ENCODE data around the gene CACNA1H. TPM values are rescaled to one million over a fixed set of nuclear protein-coding genes. Genes with fewer than 3 reads are reported as not detected.

CACNA1H gene
- total RNA-seq, 6 experiments from 2014 or later, result 0.56 to 14.0 (median 5.0) TPM

DNA sequence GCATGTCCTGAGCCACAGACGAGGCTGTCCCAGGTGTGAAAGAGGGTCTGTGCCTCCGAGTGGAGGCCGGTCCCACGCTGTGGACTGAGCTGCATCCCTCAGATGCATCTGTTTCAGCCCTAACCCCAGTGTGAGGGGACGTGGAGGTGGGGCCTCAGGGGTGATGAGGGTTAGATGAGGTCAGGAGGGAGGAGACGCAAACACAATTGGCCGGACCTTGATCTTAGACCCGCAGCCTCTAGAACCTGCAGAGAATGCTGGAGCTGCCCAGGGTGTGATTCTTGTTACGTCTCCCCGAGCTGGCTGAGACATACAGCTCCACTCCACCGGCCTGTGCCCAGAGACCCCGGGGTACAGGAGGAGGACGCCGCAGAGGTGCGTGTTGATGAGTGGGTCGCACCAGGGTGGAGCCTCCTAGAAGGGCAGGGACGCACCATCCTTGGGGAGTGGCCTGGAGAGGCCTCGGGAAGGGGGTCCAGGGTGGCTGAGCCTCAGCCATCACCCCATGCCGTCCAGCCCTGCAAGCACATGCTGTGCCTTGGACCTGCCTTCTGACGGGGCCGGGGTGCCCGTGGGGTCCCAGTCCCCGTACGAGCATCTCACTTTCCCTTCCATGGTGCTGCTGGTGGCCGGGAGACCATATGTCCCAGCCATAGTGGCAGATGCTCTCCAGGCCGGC, 40.3 kb upstream of the CACNA1H start:
- TF ChIP-seq, protein P1, sequence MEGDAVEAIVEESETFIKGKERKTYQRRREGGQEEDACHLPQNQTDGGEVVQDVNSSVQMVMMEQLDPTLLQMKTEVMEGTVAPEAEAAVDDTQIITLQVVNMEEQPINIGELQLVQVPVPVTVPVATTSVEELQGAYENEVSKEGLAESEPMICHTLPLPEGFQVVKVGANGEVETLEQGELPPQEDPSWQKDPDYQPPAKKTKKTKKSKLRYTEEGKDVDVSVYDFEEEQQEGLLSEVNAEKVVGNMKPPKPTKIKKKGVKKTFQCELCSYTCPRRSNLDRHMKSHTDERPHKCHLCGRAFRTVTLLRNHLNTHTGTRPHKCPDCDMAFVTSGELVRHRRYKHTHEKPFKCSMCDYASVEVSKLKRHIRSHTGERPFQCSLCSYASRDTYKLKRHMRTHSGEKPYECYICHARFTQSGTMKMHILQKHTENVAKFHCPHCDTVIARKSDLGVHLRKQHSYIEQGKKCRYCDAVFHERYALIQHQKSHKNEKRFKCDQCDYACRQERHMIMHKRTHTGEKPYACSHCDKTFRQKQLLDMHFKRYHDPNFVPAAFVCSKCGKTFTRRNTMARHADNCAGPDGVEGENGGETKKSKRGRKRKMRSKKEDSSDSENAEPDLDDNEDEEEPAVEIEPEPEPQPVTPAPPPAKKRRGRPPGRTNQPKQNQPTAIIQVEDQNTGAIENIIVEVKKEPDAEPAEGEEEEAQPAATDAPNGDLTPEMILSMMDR (IDR thresholded peaks at IDR 0.05), result no peak
- TF ChIP-seq POLR2A (IDR thresholded peaks at IDR 0.05), result no peak
- Histone ChIP-seq H3K36me3 (no peaks in the 10 kb centered on the region), H3K4me1 (peaks cover 0 to 3% (median 0%) of the 10 kb centered on the region in 4 donors), H3K4me3 (no peak overlapping the region), H3K27ac (no peak overlapping the region), H3K9me3 (no peaks in the 10 kb centered on the region), H3K27me3 (no peaks in the 10 kb centered on the region)
- DNase-seq (no peak), ATAC-seq (no peak)
- 52% methylated on average over 9 of the region's 26 CpGs for WGBS (ENCODE audit: insufficient coverage, low coverage, low lambda C conversion rate, missing lambda C conversion rate)
- intact Hi-C loops (cut with DNase I), result no loop called here

DNA sequence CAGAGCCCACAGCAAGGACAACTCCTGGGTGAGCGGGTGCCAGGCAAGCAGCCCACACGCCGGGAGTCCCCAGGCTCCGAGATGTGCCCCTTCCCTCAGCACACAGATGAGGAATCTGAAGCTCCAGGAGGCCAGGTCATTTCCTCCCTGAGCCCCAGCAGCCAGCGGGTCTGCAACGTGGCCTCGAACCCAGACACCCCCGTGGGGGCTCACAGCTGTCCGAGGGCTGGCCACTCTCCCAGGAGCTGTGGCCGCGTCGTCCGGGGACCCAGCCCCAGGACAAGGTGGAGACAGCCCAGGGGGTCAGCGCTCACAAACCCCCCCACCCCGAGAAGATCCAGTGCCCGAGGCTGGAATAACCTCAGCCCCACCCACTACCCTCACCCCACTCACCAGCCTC, 39.4 kb upstream of the CACNA1H start:
- no peak for TF ChIP-seq POLR2A (IDR thresholded peaks at IDR 0.05)
- TF ChIP-seq, protein P1 (IDR thresholded peaks at IDR 0.05), result no peak
- no peaks in the 10 kb centered on the region for H3K36me3 ChIP-seq
- no peaks in the 10 kb centered on the region for H3K27me3 ChIP-seq
- H3K27ac ChIP-seq, result no peak overlapping the region
- ATAC-seq (no peak), DNase-seq (no peak)
- no peak overlapping the region for H3K4me3 ChIP-seq
- no CpG with 5 or more reads among the region's 16 CpGs for WGBS (ENCODE audit: insufficient coverage, low coverage, low lambda C conversion rate, missing lambda C conversion rate)
- H3K4me1 ChIP-seq, result peaks cover 0 to 3% (median 0%) of the 10 kb centered on the region in 4 donors
- no peaks in the 10 kb centered on the region for H3K9me3 ChIP-seq
- intact Hi-C loops (cut with DNase I), result no loop called here

DNA sequence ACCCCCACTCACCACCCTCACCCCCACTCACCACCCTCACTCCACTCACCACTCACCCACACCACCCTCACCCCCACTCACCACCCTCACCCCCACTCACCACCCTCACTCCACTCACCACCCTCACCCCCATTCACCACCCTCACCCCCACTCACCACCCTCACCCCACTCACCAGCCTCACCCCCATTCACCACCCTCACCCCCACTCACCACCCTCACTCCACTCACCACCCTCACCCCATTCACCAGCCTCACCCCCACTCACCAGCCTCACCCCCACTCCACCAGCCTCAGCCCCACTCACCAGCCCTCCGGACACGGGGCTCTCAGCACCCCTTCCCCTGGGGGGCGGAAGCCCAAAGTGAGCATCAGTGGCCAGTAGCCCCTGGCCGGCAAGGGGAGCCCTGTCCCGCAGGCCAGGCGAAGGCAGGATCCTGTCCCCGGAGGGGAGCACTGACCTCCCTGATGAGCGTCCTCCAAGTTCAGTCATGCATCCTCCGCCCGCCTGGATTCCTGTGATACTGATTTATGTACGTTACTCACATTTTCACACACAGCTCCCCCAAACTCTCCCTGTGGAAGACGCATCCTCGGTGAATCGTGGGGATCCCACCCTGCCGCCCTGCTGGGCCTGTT, 38.9 kb upstream of the CACNA1H start:
- 87% methylated on average over 8 of the region's 15 CpGs for WGBS (ENCODE audit: insufficient coverage, low coverage, low lambda C conversion rate, missing lambda C conversion rate)
- no peak for TF ChIP-seq POLR2A (IDR thresholded peaks at IDR 0.05)
- TF ChIP-seq, protein P1 (IDR thresholded peaks at IDR 0.05), result no peak
- Histone ChIP-seq H3K36me3 (no peaks in the 10 kb centered on the region), H3K4me3 (no peak overlapping the region), H3K27ac (no peak overlapping the region), H3K4me1 (no peaks in the 10 kb centered on the region), H3K9me3 (no peaks in the 10 kb centered on the region), H3K27me3 (no peaks in the 10 kb centered on the region)
- DNase-seq (no peak), ATAC-seq (no peak)
- intact Hi-C loops (cut with DNase I), result no loop called here

DNA sequence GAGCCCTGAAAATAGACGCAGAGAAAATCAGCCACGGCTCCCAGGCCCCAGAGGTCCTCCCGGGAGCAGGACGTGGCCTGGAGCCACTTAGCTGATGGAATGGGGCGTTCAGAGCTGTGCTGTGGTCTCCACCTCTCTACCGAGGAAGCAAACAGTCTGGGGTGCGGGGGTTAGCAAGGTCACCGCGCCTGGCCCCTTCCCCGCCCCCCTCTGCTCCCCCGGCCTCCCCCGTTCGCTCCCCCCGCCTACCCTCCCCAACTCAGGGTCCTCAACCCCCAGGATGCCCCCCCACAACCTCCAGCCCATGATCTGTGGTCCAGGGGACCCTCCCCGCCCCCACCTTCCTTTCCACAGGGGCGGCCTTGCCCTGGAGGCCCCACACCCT, 36.2 kb upstream of the CACNA1H start:
- H3K4me3 ChIP-seq, result no peak overlapping the region
- DNase-seq, result no peak
- no peaks in the 10 kb centered on the region for H3K36me3 ChIP-seq
- intact Hi-C loops (cut with DNase I), result no loop called here
- no peak overlapping the region for H3K27ac ChIP-seq
- H3K9me3 ChIP-seq, result no peaks in the 10 kb centered on the region
- no peaks in the 10 kb centered on the region for H3K27me3 ChIP-seq
- 76% methylated on average over 3 of the region's 16 CpGs for WGBS (ENCODE audit: insufficient coverage, low coverage, low lambda C conversion rate, missing lambda C conversion rate)
- H3K4me1 ChIP-seq, result no peaks in the 10 kb centered on the region
- no peak for TF ChIP-seq POLR2A (IDR thresholded peaks at IDR 0.05)
- no peak for ATAC-seq

DNA sequence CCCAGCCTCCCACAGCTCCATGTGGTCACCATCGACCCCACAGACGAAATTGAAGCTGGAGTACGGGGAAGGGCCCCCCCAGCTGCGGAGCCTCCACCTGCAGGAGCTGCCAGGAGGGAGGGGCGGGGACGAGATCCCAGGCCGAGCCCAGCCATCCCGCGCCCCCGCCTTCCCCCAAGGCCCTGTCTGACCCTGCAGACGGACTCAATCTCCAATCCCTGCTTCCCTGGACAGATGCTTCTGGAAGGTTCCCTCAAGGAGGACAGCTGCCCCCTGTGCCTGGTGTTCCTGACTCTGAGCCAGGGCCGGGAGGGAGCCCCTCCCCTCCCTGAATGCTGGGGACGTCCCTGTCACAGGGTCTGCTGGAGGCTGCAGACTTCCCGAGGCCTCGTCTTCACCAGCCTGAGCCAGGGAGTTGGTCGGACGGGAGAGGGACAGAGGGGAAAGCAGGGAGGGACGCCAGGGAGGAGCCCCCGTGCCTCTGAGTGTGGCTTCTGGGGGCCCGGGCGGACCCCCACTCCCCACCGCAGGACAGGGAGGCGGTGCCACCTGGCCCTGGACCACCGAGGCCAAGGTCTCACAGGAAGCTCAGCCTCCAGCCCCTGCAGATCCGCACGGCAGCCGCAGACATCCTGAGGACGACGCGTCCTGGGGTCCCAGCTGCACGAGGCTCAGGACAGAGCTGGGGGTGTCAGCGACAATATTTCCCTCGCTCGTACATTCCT, 35.6 kb upstream of the CACNA1H start:
- no peak overlapping the region for H3K4me3 ChIP-seq
- TF ChIP-seq, protein P1 (IDR thresholded peaks at IDR 0.05), result no peak
- no peak for TF ChIP-seq POLR2A (IDR thresholded peaks at IDR 0.05)
- H3K27me3 ChIP-seq, result no peaks in the 10 kb centered on the region
- 40% methylated on average over 1 of the region's 34 CpGs for WGBS (ENCODE audit: insufficient coverage, low coverage, low lambda C conversion rate, missing lambda C conversion rate)
- no peaks in the 10 kb centered on the region for H3K4me1 ChIP-seq
- no peak for ATAC-seq
- H3K36me3 ChIP-seq, result no peaks in the 10 kb centered on the region
- H3K9me3 ChIP-seq, result no peaks in the 10 kb centered on the region
- no peak overlapping the region for H3K27ac ChIP-seq
- no peak for DNase-seq
- intact Hi-C loops (cut with DNase I), result no loop called here

Data from right lobe of liver (tissue), 6 donors.